NCI-H187 (cell line): ENCODE measurements around the gene SEC14L6.

Experiments used
- DNase-seq, 2 experiments: peaks; one replicate each; lab custom pipeline; 2025; lab: John Stamatoyannopoulos, UW

SEC14L6 gene

GRCh38 chr22:30535182-30535581, 11.4 kb downstream of the SEC14L6 start:
- no peak for DNase-seq

GRCh38 chr22:30531651-30532608, 14.6 kb downstream of the SEC14L6 start:
- DNase-seq = no peak

GRCh38 chr22:30526656-30527055, 19.9 kb downstream of the SEC14L6 start:
- no peak for DNase-seq

- DNase-seq = no peak
Observed at GRCh38 chr22:30523646-30524489, 22.7 kb downstream of the SEC14L6 start.

- DNase-seq = no peak
Observed at GRCh38 chr22:30521368-30522156, 25.0 kb downstream of the SEC14L6 start.

- no peak for DNase-seq
Observed at GRCh38 chr22:30519842-30520425, 26.6 kb downstream of the SEC14L6 start.

- no peak for DNase-seq
Observed at GRCh38 chr22:30516731-30517130, 29.8 kb downstream of the SEC14L6 start.

- DNase-seq = no peak
Observed at GRCh38 chr22:30516273-30516672, 30.3 kb downstream of the SEC14L6 start.

- no peak for DNase-seq
Observed at GRCh38 chr22:30514252-30514651, 32.3 kb downstream of the SEC14L6 start.

- no peak for DNase-seq
Observed at GRCh38 chr22:30513462-30513861, 33.1 kb downstream of the SEC14L6 start.

GRCh38 chr22:30511911-30512310, 34.6 kb downstream of the SEC14L6 start:
- no peak for DNase-seq

- DNase-seq = no peak
Observed at GRCh38 chr22:30511109-30511508, 35.4 kb downstream of the SEC14L6 start.

GRCh38 chr22:30508216-30508615, 38.3 kb downstream of the SEC14L6 start:
- DNase-seq = no peak

- DNase-seq = no peak
Observed at GRCh38 chr22:30507670-30508069, 38.9 kb downstream of the SEC14L6 start.

- no peak for DNase-seq
Observed at GRCh38 chr22:30506507-30506968, 40.0 kb downstream of the SEC14L6 start.

- DNase-seq = no peak
Observed at GRCh38 chr22:30503551-30503950, 43.0 kb downstream of the SEC14L6 start.

GRCh38 chr22:30502911-30503310, 43.6 kb downstream of the SEC14L6 start:
- no peak for DNase-seq

- DNase-seq = no peak
Observed at GRCh38 chr22:30502153-30502552, 44.4 kb downstream of the SEC14L6 start.

- no peak for DNase-seq
Observed at GRCh38 chr22:30500628-30501027, 45.9 kb downstream of the SEC14L6 start.

- no peak for DNase-seq
Observed at GRCh38 chr22:30497466-30498150, 48.9 kb downstream of the SEC14L6 start.
